Astrocyte (in vitro differentiated cells and primary cell): ENCODE measurements around the gene AGBL4.

Experiments
- CTCF ChIP-seq: IDR thresholded peaks from 2 replicates; pipeline ENCODE4 v1.5.1; 2011; ENCODE audit warnings: low read depth, mild to moderate bottlenecking, inconsistent platforms, low read length, moderate library complexity; ENCODE audit not compliant: insufficient read depth
- EZH2 ChIP-seq: IDR thresholded peaks from 2 replicates; pipeline ENCODE4 v1.6.1; 2012; ENCODE audit warnings: mild to moderate bottlenecking, low read length, inconsistent platforms; ENCODE audit not compliant: insufficient read depth

GRCh38 chr1:48853006-48853405 lies 1170.7 kb downstream of the AGBL4 start:
- TF ChIP-seq CTCF (no peak), EZH2 (no peak)
